Measurements from ENCODE around the gene WDR19.

DNA sequence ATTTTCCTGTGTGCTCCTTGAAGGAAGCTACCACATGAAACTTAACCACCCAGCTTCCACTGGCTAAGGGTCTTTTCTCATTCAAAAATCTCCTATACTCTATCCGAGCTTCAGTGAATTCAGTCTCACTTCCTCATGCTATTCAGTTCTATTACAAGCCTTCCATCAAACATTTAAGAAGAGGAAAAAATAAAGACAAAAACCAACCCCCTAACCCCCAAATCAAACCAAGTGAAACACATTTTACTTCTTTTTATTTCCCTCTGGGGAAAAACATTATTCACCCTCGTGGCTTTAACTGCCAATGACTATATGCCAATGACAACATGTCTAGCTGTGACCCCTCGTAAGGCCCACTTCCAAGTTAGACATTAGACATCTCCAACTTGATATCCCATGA, 16.2 kb upstream of the WDR19 start:
- no peak for TF ChIP-seq MAX (IDR thresholded peaks at IDR 0.05)
- no peak for TF ChIP-seq YY1 (IDR thresholded peaks at IDR 0.05; ENCODE audit: low read depth)
- no peak for TF ChIP-seq CEBPB (IDR thresholded peaks at IDR 0.05)
- no peak for TF ChIP-seq CREB1 (IDR thresholded peaks at IDR 0.05; ENCODE audit: low read depth)
- no peak for TF ChIP-seq ZBTB7A (IDR thresholded peaks at IDR 0.05; ENCODE audit: low read depth)
- TF ChIP-seq REST (IDR thresholded peaks at IDR 0.05; ENCODE audit: low read depth), result no peak
- no peak for TF ChIP-seq EP300 (IDR thresholded peaks at IDR 0.05; ENCODE audit: borderline replicate concordance)
- no peak for TF ChIP-seq EGR1 (IDR thresholded peaks at IDR 0.05)
- no peak for TF ChIP-seq TAF1 (IDR thresholded peaks at IDR 0.05; ENCODE audit: low read depth)
- TF ChIP-seq RAD21 (IDR thresholded peaks at IDR 0.05; ENCODE audit: low read depth), result no peak
- no peak for TF ChIP-seq TEAD4 (IDR thresholded peaks at IDR 0.05)
- no peak for TF ChIP-seq FOXM1 (IDR thresholded peaks at IDR 0.05; ENCODE audit: borderline replicate concordance, low read depth)
- no peak for TF ChIP-seq NFIC (IDR thresholded peaks at IDR 0.05)

Data from Ishikawa (cell line).